GM18858 (cell line): Measurements from ENCODE around the gene LRRC27.

Source experiments
- ATAC-seq: cut with Tn5 transposase; IDR thresholded peaks from one replicate; pipeline ENCODE4 v1.9.1; 2021; ENCODE audit not compliant: unreplicated experiment

The LRRC27 gene

DNA sequence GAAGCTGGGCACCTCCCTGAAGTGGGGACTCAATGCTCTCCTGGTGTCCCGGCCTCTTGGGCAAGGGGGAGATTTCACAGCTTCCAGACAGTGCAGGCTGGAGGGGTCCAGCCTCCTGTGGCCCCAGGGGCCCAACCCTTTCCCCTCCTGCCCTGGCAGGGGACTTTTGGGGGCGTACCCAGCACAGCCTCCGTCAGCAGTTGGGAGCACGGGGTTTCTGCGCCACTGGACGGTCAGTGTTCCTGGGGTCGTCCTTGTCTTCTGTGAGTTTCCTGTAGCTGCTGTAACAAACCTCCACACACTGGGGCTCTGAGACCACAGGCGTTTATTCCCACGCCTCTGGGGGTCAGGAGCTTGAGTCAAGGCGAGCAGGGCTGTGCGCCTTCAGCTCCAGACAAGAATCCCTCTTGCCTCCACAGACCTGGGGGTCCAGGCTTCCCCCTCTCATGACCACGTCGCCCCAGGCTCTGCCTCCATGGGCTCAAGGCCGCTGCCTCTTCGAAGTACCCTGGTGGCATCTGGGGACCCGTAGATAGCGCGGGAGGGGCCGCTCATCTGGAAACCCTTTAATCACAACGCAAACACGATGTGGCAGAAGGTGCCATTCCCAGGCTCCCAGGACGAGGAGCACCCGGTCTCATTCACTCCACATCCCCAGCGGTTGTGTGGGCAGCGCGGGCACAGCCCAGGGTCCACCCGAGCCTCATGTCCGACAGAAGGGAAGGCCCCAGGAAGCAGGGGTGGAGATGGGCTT, 79.0 kb downstream of the LRRC27 start:
- no peak for ATAC-seq

DNA sequence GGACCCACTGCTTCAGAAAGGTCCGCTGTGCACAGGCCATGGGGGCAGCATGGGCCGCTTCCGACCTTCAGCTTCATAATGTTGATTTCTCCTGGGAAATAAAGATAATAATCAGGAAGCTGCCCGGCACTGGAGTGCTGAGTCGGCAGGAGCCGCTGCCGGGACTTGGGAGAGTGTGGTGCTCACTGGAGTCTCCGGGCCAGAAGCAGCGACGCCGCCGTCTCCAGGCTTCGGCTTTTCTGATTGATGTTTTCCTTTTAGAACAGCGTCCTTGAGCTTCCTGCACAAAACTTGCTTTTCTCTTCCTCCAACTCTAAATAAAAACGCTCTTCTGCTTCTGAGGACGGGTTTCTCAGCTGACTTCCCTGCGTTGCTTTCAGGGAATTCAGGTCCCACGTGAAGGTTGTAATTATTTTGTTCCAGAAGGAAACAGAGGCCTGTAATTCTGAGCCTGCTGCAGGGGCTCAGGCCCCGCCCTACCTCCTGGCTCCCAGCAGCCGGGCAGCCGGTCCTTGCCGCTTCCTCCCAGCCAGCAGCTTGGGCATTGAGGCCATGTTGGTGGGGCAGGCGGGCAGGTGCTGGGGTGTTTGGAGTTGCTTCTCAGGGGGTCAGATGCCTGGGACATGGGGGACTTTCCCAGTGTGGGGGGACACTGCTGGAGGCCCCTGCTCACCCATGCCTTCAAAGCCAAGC, 79.7 kb downstream of the LRRC27 start:
- no peak for ATAC-seq

- ATAC-seq: no peak
Measured at GRCh38 chr10:132412316-132413192, 80.6 kb downstream of the LRRC27 start.

- no peak for ATAC-seq
Measured at GRCh38 chr10:132413226-132414205, 81.5 kb downstream of the LRRC27 start.

DNA sequence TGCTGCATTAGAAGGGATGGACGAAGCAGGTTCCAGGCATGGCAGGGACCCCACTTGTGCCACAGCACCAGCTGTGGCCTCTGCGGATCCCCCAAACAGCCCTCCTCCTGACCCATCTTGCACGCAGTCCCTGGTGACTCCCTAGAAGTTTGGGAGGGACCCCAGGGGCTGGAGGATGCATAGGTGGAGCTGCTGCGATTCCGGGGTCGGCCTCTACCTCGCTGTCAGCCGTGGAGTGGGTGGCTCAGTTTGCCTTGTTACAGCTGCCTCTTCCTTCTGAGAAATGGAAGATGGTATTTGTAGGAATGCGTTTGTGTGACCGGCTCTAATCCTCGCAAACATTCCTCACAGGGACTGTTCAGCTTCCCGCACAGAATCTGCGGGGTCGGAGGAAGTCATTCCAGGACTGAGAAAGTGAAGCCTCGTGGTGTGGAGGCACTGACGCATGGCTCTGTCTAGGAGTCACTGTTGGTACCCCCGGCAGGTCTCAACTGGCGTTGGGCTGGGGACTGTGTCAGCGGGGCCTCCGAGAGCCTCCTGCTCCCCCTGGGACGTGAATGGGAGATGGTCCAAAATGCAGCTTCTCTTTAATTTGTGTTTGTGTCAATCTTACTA, 82.5 kb downstream of the LRRC27 start:
- no peak for ATAC-seq

DNA sequence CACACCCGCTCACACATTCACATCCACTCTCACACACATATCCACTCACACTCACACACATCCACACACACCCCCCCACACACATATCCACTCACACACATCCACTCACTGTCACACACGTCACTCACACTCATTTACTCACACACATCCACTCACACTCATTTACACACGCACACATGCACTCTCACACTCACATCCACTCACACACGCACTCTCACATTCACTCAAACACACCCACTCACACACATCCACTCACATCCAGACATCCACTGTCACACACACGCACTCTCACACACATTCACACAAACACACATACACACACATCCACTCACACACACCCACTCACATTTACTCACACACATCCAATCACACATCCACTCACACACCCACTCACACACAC, 83.3 kb downstream of the LRRC27 start:
- ATAC-seq: no peak

DNA sequence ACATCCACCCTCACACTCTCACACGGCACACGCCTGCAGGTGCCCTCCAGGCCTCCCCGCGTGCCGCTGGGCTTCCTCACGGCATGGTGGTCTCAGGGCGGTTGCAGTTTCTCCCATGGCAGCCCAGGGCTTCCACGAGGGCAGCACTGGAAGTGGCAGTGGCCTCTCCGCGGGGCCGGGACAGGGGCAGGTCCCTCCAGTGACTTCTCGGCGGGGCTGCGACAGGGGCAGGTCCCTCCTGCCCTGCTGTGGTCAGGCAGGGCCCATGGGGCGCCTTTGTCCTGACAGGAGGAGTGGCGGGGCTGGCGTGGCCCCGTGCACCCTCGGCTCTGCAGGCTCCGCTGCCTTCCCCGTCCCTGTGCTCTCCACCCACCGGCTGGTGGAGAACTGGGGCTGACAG, 84.0 kb downstream of the LRRC27 start:
- ATAC-seq: no peak

DNA sequence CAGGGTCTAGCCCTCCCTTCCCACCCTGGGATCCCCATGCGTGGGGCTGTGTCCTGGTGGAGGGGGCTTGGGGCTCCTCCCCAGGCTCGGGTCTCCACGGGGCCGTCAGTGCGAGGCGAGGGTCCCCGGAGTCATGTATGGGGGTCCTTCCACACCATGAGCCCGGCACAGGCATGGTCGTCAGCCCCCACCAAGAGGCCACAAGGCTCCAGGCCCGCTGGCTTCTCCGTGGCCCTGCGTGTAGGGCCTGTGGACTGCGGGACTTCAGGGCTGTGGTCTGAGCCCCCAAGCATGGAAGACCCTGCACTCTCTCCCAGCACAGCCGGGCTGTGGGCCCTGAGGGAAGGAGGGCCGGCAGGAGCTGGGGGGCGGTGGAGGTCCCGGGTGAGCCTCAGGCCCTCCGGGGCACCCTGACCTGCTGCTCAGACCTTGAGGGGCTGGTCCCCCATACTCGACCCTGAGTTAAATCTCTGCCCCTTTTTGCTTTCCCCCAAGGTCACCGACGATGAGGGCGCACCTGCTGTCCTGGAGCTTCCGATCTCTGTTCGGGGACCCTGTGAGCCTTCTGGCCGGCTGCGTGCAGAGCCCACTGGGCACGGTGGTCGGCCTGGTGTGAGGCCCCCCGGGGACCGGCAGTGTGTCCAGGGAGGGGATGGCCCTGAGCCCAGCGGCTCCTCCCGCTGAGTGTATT, 84.7 kb downstream of the LRRC27 start:
- no peak for ATAC-seq

GRCh38 chr10:132417257-132417910, 85.4 kb downstream of the LRRC27 start:
- no peak for ATAC-seq

- no peak for ATAC-seq
Measured at GRCh38 chr10:132417957-132418441, 86.0 kb downstream of the LRRC27 start.

DNA sequence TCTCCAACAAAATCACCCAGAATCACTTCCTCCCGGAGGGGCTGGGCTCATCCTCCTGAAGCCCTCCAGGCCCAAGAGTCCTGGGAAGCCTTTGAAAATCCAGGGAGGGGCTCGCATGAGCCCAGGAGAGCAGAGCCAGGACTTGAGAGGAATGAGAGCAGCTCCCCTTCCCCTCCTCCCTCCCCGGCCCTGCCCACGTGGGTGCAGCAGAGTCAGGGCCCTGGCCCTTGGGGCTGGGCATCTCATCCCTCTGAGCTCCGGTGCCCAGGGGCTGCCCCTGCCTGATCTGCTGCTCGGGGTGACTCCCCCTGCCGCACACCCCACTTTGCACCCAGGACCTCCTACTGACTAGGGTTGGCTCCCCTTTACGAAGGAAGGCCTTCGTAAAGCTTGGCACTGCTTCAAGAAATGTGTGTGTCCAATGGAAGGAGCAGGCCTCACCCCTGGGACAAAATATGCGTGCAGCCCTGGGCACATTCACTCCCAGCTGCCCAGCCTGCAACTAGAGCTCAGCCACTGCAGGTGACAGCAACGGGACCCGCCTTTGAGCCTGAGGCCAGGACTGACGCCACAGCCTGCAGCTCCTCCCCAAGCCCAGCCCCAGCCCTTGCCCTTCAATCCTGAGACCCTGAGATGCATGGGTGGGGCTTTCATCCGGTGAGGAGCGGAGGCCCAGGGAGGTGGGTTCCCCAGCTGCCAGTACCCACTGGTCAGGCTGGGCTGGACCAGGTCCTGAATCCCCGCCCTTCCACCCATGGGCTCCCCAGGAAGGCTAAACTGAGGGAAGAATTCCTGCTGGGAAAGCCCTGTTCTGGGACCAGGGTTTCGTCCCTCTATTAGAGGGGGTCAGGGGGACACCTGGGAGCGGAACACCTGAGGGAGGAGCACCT, 86.8 kb downstream of the LRRC27 start:
- ATAC-seq: no peak

DNA sequence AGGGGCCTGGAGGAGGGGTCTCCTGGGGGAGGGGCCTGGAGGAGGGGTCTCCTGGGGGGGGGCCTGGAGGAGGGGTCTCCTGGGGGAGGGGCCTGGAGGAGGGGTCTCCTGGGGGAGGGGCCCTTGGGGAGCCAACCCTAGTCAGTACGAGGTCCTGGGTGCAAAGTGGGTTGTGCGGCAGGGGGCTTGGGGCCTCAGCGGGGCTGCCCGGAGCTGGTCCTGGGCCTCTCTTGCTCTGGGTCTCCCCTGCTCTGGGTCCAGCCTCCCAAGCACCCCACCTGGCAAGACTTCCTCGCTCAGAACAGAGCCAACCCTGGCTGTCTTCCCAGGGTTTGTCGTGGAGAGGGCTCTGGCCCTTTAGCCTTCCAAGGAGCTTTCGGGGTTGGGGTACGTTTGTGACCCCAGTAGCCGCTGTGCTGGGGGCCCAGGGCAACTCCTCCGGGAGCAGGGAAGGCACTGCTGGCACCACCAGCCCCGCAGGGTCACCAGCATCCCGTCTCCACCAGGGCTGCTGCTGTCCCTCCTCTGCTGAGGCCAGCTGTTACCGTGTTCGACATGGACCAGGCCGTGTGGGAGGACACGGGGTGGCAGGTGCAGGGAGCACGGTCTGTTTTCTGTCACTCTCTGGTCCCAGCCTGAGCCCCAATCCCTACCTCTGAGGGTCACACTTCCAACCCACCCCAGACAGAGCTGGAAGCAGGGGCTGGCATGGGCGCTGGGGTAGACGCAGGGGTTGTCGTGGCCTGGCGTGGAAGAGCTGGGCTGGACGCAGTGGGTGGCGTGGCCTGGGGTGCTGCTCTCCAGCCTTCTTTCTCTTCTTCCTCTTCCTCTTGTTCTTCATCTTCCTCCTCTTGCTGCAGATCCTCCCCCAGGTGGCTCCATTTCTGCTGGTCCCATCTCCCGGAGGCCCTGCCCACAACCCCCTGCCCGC, 87.8 kb downstream of the LRRC27 start:
- ATAC-seq: no peak

GRCh38 chr10:132420469-132420980, 88.5 kb downstream of the LRRC27 start:
- no peak for ATAC-seq

GRCh38 chr10:132420981-132421846, 89.2 kb downstream of the LRRC27 start:
- no peak for ATAC-seq
